GM13977 (cell line): ENCODE measurements around the gene COX20.

ENCODE experiments used
- DNase-seq: peaks from one replicate; pipeline ENCODE4 v3.0.0; 2012; ENCODE audit warnings: low spot score
- in situ Hi-C: fragments of 300-500 bp; cut with MboI; formaldehyde crosslinking; loops from one replicate; pipeline ENCODE4 v1.12.0; 2022; ENCODE audit warnings: low sequenced_read_pairs, low pct_unique_long_range_greater_than_20kb, mixed read lengths, inconsistent platforms; ENCODE audit not compliant: unreplicated experiment
- TF ChIP-seq, protein P1 (sequence below): IDR thresholded peaks from 2 replicates; pipeline ENCODE4 v1.5.1; 2012; ENCODE audit warnings: mild to moderate bottlenecking, control low read depth; ENCODE audit not compliant: insufficient read depth; ENCODE audit errors: extremely low read depth, missing control alignments

Gene COX20

DNA sequence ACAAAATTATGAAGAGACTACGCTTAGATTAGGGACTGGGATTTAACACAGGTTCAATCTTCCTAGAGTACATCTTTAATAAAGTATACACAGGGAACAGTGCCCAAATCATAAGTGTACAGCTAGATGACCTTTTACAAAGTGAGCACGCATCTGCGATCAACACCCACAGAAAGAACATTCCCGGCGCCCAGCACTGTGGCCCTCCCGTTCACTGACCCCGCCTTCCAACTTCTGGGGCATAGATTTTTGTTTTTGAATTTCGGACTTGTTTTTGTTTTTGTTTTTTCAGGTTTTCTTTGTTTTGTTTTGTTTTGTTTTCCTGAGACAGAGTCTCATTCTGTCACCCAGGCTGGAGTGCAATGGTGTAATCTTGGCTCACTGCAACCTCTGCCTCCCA lies 30.6 kb upstream of the COX20 start:
- in situ Hi-C loops, result loop anchor here (10.0 kb wide), 1 partner anchor 240 kb away; no protein-coding TSS in a partner anchor
- no peak for DNase-seq
- TF ChIP-seq, protein P1, sequence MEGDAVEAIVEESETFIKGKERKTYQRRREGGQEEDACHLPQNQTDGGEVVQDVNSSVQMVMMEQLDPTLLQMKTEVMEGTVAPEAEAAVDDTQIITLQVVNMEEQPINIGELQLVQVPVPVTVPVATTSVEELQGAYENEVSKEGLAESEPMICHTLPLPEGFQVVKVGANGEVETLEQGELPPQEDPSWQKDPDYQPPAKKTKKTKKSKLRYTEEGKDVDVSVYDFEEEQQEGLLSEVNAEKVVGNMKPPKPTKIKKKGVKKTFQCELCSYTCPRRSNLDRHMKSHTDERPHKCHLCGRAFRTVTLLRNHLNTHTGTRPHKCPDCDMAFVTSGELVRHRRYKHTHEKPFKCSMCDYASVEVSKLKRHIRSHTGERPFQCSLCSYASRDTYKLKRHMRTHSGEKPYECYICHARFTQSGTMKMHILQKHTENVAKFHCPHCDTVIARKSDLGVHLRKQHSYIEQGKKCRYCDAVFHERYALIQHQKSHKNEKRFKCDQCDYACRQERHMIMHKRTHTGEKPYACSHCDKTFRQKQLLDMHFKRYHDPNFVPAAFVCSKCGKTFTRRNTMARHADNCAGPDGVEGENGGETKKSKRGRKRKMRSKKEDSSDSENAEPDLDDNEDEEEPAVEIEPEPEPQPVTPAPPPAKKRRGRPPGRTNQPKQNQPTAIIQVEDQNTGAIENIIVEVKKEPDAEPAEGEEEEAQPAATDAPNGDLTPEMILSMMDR, result no peak

DNA sequence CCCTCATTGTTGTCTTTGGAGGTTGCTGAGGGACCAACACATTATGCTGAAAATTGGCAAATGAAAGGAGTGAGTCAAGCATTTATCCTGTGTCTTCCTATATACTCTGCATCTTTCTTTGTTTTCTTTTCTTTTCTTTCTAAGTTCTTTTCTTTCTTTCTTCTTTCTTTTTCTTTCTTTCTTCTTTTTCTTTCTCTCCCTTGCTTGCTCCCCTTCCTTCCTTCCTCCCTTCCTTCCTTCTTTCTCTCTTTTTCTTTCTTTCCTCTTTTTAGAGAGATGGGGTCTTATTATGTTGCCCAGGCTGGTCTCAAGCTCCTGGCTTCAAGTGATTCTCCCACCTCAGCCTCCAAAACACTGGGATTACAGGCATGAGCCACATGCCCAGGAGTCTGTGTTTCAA lies 28.3 kb upstream of the COX20 start:
- DNase-seq, result no peak
- TF ChIP-seq, protein P1, result no peak
- in situ Hi-C loops, result loop anchor here (10.0 kb wide), 1 partner anchor 238 kb away; no protein-coding TSS in a partner anchor

DNA sequence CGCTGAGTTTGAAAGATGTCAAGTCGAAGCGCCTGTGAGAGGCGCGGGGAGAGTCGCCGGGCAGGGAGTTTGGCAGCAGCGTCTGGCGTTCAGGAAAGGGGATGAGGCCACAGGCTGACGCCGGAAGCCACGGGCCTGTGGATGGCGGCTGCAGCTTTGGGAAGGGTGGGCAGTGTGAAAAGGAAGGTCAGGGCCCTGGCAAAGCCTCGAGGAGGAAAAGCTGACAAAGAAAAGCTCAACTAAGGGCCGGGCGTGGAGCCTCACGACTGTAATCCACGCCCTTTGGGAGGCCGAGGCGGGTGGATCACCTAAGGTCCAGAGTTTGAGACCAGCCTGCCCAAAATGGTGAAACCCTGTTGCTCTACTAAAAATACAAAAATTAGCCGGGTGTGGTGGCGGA lies 25.2 kb upstream of the COX20 start:
- in situ Hi-C loops, result no loop called here
- no peak for DNase-seq
- TF ChIP-seq, protein P1, result no peak

DNA sequence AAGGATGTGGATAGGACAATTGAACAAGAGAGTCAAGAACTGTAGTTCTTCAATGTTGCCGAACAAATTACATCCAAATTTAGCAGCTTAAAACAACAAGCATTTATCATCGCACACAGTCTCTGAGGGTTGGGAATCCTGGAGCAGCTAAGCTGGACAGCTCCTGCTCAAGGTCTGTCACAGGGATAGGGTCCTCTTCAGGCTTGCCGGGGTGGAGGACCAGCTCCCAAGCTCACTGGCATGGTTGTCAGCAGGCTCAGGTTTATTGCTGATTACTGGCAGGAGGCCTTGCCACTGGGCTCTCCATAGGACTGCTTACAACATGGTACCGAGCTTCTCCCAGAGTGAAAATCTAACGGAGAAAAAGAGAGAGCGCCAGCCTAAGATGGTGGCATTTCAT lies 22.1 kb upstream of the COX20 start:
- in situ Hi-C loops, result no loop called here
- DNase-seq, result no peak
- TF ChIP-seq, protein P1, result no peak

DNA sequence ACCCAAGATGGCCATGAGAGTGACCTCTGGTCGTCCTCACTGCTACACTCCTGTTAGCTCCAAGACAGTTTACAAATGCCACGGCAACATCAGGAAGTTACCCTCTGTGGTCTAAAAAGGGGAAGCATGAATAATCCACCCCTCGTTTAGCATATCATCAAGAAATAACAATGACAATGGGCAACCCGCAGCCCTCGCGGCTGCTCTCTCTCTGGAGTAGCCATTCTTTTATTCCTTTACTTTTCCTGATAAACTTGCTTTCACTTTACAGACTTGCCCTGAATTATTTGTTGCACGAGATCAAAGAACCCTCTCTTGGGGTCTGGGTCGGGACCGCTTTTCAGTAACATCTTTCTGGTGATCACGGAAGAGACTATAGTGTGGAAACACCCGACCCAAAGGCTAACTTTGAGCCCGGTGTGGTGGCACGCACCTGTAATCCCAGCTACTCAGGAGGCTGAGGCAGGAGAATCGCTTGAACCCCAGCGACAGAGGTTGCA lies 19.8 kb upstream of the COX20 start:
- TF ChIP-seq, protein P1, result no peak
- in situ Hi-C loops, result no loop called here
- DNase-seq, result no peak

DNA sequence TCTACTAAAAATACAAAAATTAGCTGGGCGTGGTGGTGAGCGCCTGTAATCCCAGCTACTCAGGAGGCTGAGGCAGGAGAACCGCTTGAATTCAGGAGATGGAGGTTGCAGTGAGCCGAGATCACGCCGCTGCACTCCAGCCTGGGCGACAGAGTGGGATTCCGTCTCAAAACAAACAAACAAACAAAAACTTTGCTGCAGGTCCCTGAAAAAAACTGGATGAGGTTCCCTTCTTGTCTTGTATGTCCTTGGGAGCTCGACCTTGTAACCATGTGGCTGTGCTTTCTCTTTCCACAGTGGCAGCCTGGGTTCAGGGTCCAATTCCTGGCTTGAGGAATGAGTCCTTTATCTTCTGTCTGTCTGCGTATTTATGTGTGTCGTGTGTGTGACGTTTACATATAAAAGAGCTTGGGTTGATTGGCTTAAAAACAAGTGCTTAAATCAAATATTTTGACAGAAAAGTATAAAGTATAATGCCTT lies 18.0 kb upstream of the COX20 start:
- DNase-seq, result no peak
- in situ Hi-C loops, result no loop called here
- TF ChIP-seq, protein P1, result no peak
